ENCODE results near the gene PCDHGA3. TPM values are rescaled to one million over a fixed set of nuclear protein-coding genes. Genes with fewer than 3 reads are reported as not detected.

The PCDHGA3 gene
- total and polyA plus RNA-seq, 2 donors (not counting 3 experiments of a cell fraction or from before 2014, with no cell fraction given), result 0.88 to 1.1 TPM

DNA sequence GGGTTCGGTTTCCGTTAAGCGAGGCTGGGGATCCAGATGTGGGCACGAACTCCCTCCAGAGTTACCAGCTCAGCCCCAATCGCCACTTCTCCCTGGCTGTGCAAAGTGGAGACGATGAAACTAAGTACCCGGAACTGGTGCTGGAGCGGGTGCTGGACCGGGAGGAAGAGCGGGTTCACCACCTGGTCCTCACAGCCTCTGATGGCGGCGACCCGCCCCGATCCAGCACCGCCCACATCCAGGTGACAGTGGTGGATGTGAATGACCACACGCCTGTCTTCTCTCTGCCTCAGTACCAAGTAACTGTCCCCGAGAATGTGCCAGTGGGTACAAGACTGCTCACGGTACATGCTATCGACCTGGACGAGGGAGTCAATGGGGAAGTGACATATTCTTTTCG lies 39.7 kb downstream of the PCDHGA3 start:
- H3K9me3 ChIP-seq (replicated peaks; ENCODE audit: control insufficient read depth, insufficient read depth, low read length), result no peaks in the 10 kb centered on the region
- H2AFZ ChIP-seq (ENCODE audit: low read depth, low read length), result no peak overlapping the region
- no peaks in the 10 kb centered on the region for H3K9me1 ChIP-seq (replicated peaks; ENCODE audit: control insufficient read depth, extremely low read depth, insufficient read depth, low read length)
- FAIRE-seq (no peak), DNase-seq (ENCODE audit: low read depth, low spot score) (no peak)
- BruUV-seq (replicated peaks), result no TSS peak
- H3K4me3 ChIP-seq (replicated peaks in 1 of 3; ENCODE audit: insufficient read depth in 1 of 3, low read depth in 1 of 3, low read length in 3 of 3), result no peak overlapping the region
- TF ChIP-seq, protein P1, sequence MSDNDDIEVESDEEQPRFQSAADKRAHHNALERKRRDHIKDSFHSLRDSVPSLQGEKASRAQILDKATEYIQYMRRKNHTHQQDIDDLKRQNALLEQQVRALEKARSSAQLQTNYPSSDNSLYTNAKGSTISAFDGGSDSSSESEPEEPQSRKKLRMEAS (IDR thresholded peaks at IDR 0.05; ENCODE audit: insufficient read depth, insufficient read length), result no peak
- peak; percentile 58 for TF ChIP-seq EZH2 (IDR thresholded peaks at IDR 0.05; ENCODE audit: borderline replicate concordance, low read depth, low read length, severe bottlenecking)
- no peaks in the 10 kb centered on the region for H3K36me3 ChIP-seq (ENCODE audit: control insufficient read depth in 2 of 2, extremely low read depth in 1 of 2, insufficient read depth in 2 of 2, low read length in 2 of 2)
- intact Hi-C loops (cut with micrococcal nuclease), result no loop called here
- H3K27me3 ChIP-seq (ENCODE audit: control insufficient read depth in 2 of 2, insufficient read depth in 2 of 2, low read length in 2 of 2), result peaks cover 31 to 63% of the 10 kb centered on the region in 2 experiments
- ChIA-PET CTCF (interaction anchor here (0.8 to 2.2 kb wide), 11 partner anchors 9 to 184 kb away, joined by 3 to 11 read pairs (median 5); partner anchors contain the start of genes PCDHGA1, PCDHGA11, PCDHGA12 and PCDHGA2), POLR2A (no interaction called here)
- H3K79me2 ChIP-seq (ENCODE audit: control insufficient read depth, insufficient read depth, low read length), result no peaks in the 10 kb centered on the region
- H3K4me1 ChIP-seq (ENCODE audit: control insufficient read depth, extremely low read depth, insufficient read depth, low read length), result no peaks in the 10 kb centered on the region
- dilution Hi-C loops (cut with MboI; ENCODE audit: extremely low pct_ligation_motif_present, low sequenced_read_pairs), result no loop called here
- H3K9ac ChIP-seq (replicated peaks; ENCODE audit: extremely low read depth, insufficient read depth, low read length), result no peak overlapping the region
- H3K27ac ChIP-seq (ENCODE audit: insufficient read depth, low read depth, low read length), result no peak overlapping the region
- no peak overlapping the region for H3K4me2 ChIP-seq (ENCODE audit: insufficient read depth, low read length)
- no peaks in the 10 kb centered on the region for H4K20me1 ChIP-seq (replicated peaks; ENCODE audit: control insufficient read depth, extremely low read depth, insufficient read depth, low read length)

DNA sequence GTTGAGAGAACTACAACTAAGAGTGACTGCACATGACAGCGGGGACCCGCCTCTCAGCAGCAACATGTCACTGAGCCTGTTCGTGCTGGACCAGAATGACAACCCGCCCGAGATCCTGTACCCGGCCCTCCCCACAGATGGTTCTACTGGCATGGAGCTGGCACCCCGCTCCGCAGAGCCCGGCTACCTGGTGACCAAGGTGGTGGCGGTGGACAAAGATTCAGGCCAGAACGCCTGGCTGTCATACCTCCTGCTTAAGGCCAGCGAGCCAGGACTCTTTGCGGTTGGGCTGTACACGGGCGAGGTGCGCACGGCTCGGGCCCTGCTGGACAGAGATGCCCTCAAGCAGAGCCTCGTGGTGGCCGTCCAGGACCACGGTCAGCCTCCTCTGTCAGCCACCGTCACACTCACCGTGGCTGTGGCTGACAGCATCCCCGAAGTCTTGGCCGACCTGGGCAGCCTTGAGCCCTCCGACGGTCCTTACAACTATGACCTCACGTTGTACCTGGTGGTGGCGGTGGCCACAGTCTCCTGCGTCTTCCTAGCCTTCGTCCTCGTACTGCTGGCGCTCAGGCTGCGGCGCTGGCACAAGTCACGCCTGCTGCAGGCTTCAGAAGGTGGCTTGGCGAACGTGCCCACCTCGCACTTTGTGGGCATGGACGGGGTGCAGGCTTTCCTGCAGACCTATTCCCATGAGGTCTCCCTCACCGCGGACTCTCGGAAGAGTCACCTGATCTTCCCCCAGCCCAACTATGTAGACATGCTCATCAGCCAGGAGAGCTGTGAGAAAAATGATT lies 41.0 kb downstream of the PCDHGA3 start:
- dilution Hi-C loops (cut with MboI; ENCODE audit: extremely low pct_ligation_motif_present, low sequenced_read_pairs), result no loop called here
- H3K9me1 ChIP-seq (replicated peaks; ENCODE audit: control insufficient read depth, extremely low read depth, insufficient read depth, low read length), result no peaks in the 10 kb centered on the region
- intact Hi-C loops (cut with micrococcal nuclease), result no loop called here
- DNase-seq (ENCODE audit: low read depth, low spot score), result no peak
- peaks cover 36 to 66% of the 10 kb centered on the region in 2 experiments for H3K27me3 ChIP-seq (ENCODE audit: control insufficient read depth in 2 of 2, insufficient read depth in 2 of 2, low read length in 2 of 2)
- no peaks in the 10 kb centered on the region for H3K36me3 ChIP-seq (ENCODE audit: control insufficient read depth in 2 of 2, extremely low read depth in 1 of 2, insufficient read depth in 2 of 2, low read length in 2 of 2)
- BruUV-seq (replicated peaks), result no TSS peak
- ChIA-PET CTCF (no interaction called here), POLR2A (no interaction called here)
- TF ChIP-seq GATA2 (IDR thresholded peaks at IDR 0.05; ENCODE audit: insufficient read depth, insufficient read length, low read depth, low read length) (no peak), POLR2AphosphoS5 (IDR thresholded peaks at IDR 0.05; ENCODE audit: insufficient read depth, low read depth, low read length) (no peak), MYC (IDR thresholded peaks at IDR 0.05; ENCODE audit: low read depth, low read length) (no peak), JUN (IDR thresholded peaks at IDR 0.05; ENCODE audit: borderline replicate concordance, insufficient read depth, insufficient read length, low read depth) (no peak), POLR2A (IDR thresholded peaks at IDR 0.05; ENCODE audit: low read depth, low read length) (no peak), FOS (IDR thresholded peaks at IDR 0.05; ENCODE audit: borderline replicate concordance, insufficient read depth, low read length) (no peak), EZH2 (IDR thresholded peaks at IDR 0.05; ENCODE audit: borderline replicate concordance, low read depth, low read length, severe bottlenecking) (no peak)
- TF ChIP-seq, protein P1 (IDR thresholded peaks at IDR 0.05; ENCODE audit: insufficient read depth, insufficient read length), result no peak
- TF ChIP-seq, protein P2, sequence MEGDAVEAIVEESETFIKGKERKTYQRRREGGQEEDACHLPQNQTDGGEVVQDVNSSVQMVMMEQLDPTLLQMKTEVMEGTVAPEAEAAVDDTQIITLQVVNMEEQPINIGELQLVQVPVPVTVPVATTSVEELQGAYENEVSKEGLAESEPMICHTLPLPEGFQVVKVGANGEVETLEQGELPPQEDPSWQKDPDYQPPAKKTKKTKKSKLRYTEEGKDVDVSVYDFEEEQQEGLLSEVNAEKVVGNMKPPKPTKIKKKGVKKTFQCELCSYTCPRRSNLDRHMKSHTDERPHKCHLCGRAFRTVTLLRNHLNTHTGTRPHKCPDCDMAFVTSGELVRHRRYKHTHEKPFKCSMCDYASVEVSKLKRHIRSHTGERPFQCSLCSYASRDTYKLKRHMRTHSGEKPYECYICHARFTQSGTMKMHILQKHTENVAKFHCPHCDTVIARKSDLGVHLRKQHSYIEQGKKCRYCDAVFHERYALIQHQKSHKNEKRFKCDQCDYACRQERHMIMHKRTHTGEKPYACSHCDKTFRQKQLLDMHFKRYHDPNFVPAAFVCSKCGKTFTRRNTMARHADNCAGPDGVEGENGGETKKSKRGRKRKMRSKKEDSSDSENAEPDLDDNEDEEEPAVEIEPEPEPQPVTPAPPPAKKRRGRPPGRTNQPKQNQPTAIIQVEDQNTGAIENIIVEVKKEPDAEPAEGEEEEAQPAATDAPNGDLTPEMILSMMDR (IDR thresholded peaks at IDR 0.05; ENCODE audit: extremely low read depth in 1 of 2, insufficient read depth in 1 of 2, low read depth in 1 of 2, low read length in 2 of 2), result no peak
- no peak overlapping the region for H3K4me3 ChIP-seq (replicated peaks in 1 of 3; ENCODE audit: insufficient read depth in 1 of 3, low read depth in 1 of 3, low read length in 3 of 3)
- H2AFZ ChIP-seq (ENCODE audit: low read depth, low read length), result no peak overlapping the region
- H3K4me1 ChIP-seq (ENCODE audit: control insufficient read depth, extremely low read depth, insufficient read depth, low read length), result no peaks in the 10 kb centered on the region
- H3K4me2 ChIP-seq (ENCODE audit: insufficient read depth, low read length), result no peak overlapping the region
- no peaks in the 10 kb centered on the region for H4K20me1 ChIP-seq (replicated peaks; ENCODE audit: control insufficient read depth, extremely low read depth, insufficient read depth, low read length)
- no peak overlapping the region for H3K9ac ChIP-seq (replicated peaks; ENCODE audit: extremely low read depth, insufficient read depth, low read length)
- no peaks in the 10 kb centered on the region for H3K9me3 ChIP-seq (replicated peaks; ENCODE audit: control insufficient read depth, insufficient read depth, low read length)
- FAIRE-seq, result no peak
- no peak overlapping the region for H3K27ac ChIP-seq (ENCODE audit: insufficient read depth, low read depth, low read length)
- no peaks in the 10 kb centered on the region for H3K79me2 ChIP-seq (ENCODE audit: control insufficient read depth, insufficient read depth, low read length)

Measured in endothelial cell of umbilical vein (primary cell).